ENCODE data around the gene ABRACL.

DNA sequence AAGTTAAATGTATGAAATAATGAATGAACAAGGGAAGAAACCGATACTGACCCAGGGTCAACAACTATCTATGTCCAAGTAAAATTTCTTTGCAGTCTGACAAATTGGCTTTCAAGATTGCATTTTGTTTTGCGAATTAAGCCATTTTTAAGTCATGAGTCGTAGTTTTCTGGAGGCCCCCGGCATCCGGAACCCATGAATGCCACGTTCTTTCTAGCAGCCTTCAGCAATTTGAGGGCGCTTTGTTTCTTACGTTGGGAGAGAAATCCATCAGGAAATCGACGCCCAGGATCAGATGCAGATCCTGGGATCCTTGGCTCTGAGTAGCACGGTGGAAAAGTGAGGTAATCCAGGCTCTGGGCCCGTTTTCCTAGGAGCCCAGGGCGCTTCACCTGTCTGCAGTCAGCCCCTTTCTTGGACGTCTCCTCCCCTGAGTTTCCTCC, 309 bp upstream of the ABRACL start:
- TF ChIP-seq, protein P1, sequence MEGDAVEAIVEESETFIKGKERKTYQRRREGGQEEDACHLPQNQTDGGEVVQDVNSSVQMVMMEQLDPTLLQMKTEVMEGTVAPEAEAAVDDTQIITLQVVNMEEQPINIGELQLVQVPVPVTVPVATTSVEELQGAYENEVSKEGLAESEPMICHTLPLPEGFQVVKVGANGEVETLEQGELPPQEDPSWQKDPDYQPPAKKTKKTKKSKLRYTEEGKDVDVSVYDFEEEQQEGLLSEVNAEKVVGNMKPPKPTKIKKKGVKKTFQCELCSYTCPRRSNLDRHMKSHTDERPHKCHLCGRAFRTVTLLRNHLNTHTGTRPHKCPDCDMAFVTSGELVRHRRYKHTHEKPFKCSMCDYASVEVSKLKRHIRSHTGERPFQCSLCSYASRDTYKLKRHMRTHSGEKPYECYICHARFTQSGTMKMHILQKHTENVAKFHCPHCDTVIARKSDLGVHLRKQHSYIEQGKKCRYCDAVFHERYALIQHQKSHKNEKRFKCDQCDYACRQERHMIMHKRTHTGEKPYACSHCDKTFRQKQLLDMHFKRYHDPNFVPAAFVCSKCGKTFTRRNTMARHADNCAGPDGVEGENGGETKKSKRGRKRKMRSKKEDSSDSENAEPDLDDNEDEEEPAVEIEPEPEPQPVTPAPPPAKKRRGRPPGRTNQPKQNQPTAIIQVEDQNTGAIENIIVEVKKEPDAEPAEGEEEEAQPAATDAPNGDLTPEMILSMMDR (IDR thresholded peaks at IDR 0.05; ENCODE audit: low read depth, low read length) = no peak
- no peak for TF ChIP-seq POLR2A (IDR thresholded peaks at IDR 0.05; ENCODE audit: extremely low read depth, insufficient read length)
- TF ChIP-seq, protein P2, sequence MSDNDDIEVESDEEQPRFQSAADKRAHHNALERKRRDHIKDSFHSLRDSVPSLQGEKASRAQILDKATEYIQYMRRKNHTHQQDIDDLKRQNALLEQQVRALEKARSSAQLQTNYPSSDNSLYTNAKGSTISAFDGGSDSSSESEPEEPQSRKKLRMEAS (IDR thresholded peaks at IDR 0.05; ENCODE audit: low read depth, low read length) = no peak
